PC-9 (cell line): ENCODE data around the gene EML1. TPM values are rescaled to one million over a fixed set of nuclear protein-coding genes. Genes with fewer than 3 reads are reported as not detected.

Experiments used
- BruUV-seq: library from RNA; stranded (reverse); fragments of 400-500 nt; replicated peaks from 2 replicates; lab custom pipeline; 2021; lab: Mats Ljungman, UMichigan
- CTCF ChIA-PET: fragments of 300-600 bp; sonication (Branson Sonifier 250); formaldehyde crosslinking; loops from one replicate; lab custom pipeline; 2022; ENCODE audit warnings: antibody characterized with exemption; lab: Charles Lee
- POLR2A ChIA-PET: fragments of 300-600 bp; sonication (Branson Sonifier 250); formaldehyde crosslinking; loops from one replicate; lab custom pipeline; 2022; ENCODE audit warnings: antibody characterized with exemption; ENCODE audit not compliant: unreplicated experiment; lab: Charles Lee
- DNase-seq, 2 experiments: peaks; one replicate each; pipeline versions ENCODE4 v3.0.0 to v3.0.0-alpha.2; 2015 to 2022; ENCODE audit warnings: mixed read lengths in 1 of 2
- H2AFZ ChIP-seq: fragments of 200-600 bp; sonication (generic); 2 replicates; pipeline ENCODE4 v1.8.1; 2017; ENCODE audit warnings: antibody characterized with exemption
- H3F3A ChIP-seq: fragments of 200-600 bp; sonication (generic); 2 replicates; pipeline ENCODE4 v1.8.1; 2017; ENCODE audit warnings: antibody characterized with exemption, mild to moderate bottlenecking, low read depth; ENCODE audit not compliant: insufficient read depth
- H3K27ac ChIP-seq: fragments of 200-600 bp; sonication (generic); 2 replicates; pipeline ENCODE4 v1.6.1; 2016; ENCODE audit warnings: mixed run types
- H3K27me3 ChIP-seq: fragments of 200-600 bp; sonication (generic); 2 replicates; pipeline ENCODE4 v1.6.1; 2016; ENCODE audit warnings: low read depth, mixed run types; ENCODE audit not compliant: insufficient read depth
- H3K36me3 ChIP-seq: fragments of 200-600 bp; sonication (generic); 2 replicates; pipeline ENCODE4 v1.6.1; 2016; ENCODE audit warnings: low read depth, mixed run types
- H3K4me1 ChIP-seq: fragments of 200-600 bp; sonication (generic); replicated peaks from 2 replicates; pipeline ENCODE4 v1.6.1; 2016; ENCODE audit warnings: mixed run types; ENCODE audit not compliant: insufficient read depth
- H3K4me2 ChIP-seq: fragments of 200-600 bp; sonication (generic); 2 replicates; pipeline ENCODE4 v1.6.1; 2017; ENCODE audit warnings: mixed run types
- H3K4me3 ChIP-seq: fragments of 200-600 bp; sonication (generic); 2 replicates; pipeline ENCODE4 v1.6.1; 2016; ENCODE audit warnings: mixed run types
- H3K79me2 ChIP-seq: fragments of 200-600 bp; sonication (generic); 2 replicates; pipeline ENCODE4 v1.6.1; 2017; ENCODE audit warnings: low read depth, mixed run types
- H3K9me2 ChIP-seq: fragments of 200-600 bp; sonication (generic); 2 replicates; pipeline ENCODE4 v1.8.1; 2017; ENCODE audit warnings: mild to moderate bottlenecking; ENCODE audit not compliant: insufficient read depth
- H3K9me3 ChIP-seq: fragments of 200-600 bp; sonication (generic); 2 replicates; pipeline ENCODE4 v1.8.1; 2016; ENCODE audit warnings: low read depth; ENCODE audit not compliant: insufficient read depth
- H4K20me1 ChIP-seq: fragments of 200-600 bp; sonication (generic); 2 replicates; pipeline ENCODE4 v1.8.1; 2017; ENCODE audit not compliant: insufficient read depth
- CTCF ChIP-seq: fragments of 200-600 bp; sonication (generic); conservative IDR thresholded peaks from 2 replicates; pipeline ENCODE4 v1.6.1; 2017; ENCODE audit warnings: mixed run types, antibody characterized with exemption, mild to moderate bottlenecking, moderate library complexity
- EZH2 ChIP-seq: fragments of 200-600 bp; sonication (generic); IDR thresholded peaks from 2 replicates; pipeline ENCODE4 v1.8.0; 2017; ENCODE audit warnings: antibody characterized with exemption, low read depth
- intact Hi-C: fragments of 100-400 bp; cut with micrococcal nuclease; formaldehyde crosslinking; loops from one replicate; pipeline ENCODE4 v1.10.0; 2022; ENCODE audit not compliant: unreplicated experiment
- total RNA-seq: library from RNA; stranded (reverse); gene quantifications from 2 replicates; pipeline ENCODE4 v1.2.3, GENCODE V29; 2021

The EML1 gene
- total RNA-seq, 1 experiment from 2014 or later, result 1.8 TPM

- no peak for TF ChIP-seq EZH2
- TF ChIP-seq CTCF, result no peak
- ChIA-PET CTCF (no interaction called here), POLR2A (no interaction called here)
- BruUV-seq, result no TSS peak
- H4K20me1 ChIP-seq, result no peaks in the 10 kb centered on the region
- H3K4me1 ChIP-seq, result no peaks in the 10 kb centered on the region; the same call in 1 of the 2 replicates
- H3K36me3 ChIP-seq, result no peaks in the 10 kb centered on the region
- no peak overlapping the region for H3K27ac ChIP-seq
- H3K27me3 ChIP-seq, result peaks cover 12% of the 10 kb centered on the region
- H3K9me2 ChIP-seq, result no peaks in the 10 kb centered on the region
- intact Hi-C loops, result no loop called here
- H3F3A ChIP-seq, result no peaks in the 10 kb centered on the region
- H3K79me2 ChIP-seq, result no peaks in the 10 kb centered on the region
- no peaks in the 10 kb centered on the region for H3K9me3 ChIP-seq
- DNase-seq, result no peak
- H3K4me2 ChIP-seq, result no peak overlapping the region
- no peak overlapping the region for H2AFZ ChIP-seq
- no peak overlapping the region for H3K4me3 ChIP-seq
Observed at GRCh38 chr14:99950181-99950580, 157.0 kb downstream of the EML1 start.

GRCh38 chr14:99951085-99951484 is 157.9 kb downstream of the EML1 start:
- Histone ChIP-seq H3K4me3 (no peak overlapping the region), H3K36me3 (no peaks in the 10 kb centered on the region), H4K20me1 (no peaks in the 10 kb centered on the region), H3K4me2 (no peak overlapping the region), H3K9me3 (no peaks in the 10 kb centered on the region), H2AFZ (no peak overlapping the region), H3K79me2 (no peaks in the 10 kb centered on the region), H3K27me3 (peaks cover 12% of the 10 kb centered on the region), H3K4me1 (no peaks in the 10 kb centered on the region; the same call in 1 of the 2 replicates), H3K9me2 (no peaks in the 10 kb centered on the region), H3F3A (no peaks in the 10 kb centered on the region), H3K27ac (no peak overlapping the region)
- TF ChIP-seq EZH2 (no peak), CTCF (no peak)
- intact Hi-C loops, result no loop called here
- DNase-seq, result no peak
- no TSS peak for BruUV-seq
- CTCF ChIA-PET, result no interaction called here
- POLR2A ChIA-PET, result no interaction called here

- H3K9me2 ChIP-seq, result no peaks in the 10 kb centered on the region
- H3K36me3 ChIP-seq, result no peaks in the 10 kb centered on the region
- ChIA-PET CTCF (no interaction called here), POLR2A (no interaction called here)
- H2AFZ ChIP-seq, result no peak overlapping the region
- no peaks in the 10 kb centered on the region for H3K9me3 ChIP-seq
- H3F3A ChIP-seq, result no peaks in the 10 kb centered on the region
- peaks cover 12% of the 10 kb centered on the region for H3K27me3 ChIP-seq
- no peak for DNase-seq
- BruUV-seq, result no TSS peak
- no peak overlapping the region for H3K4me2 ChIP-seq
- intact Hi-C loops, result no loop called here
- H3K27ac ChIP-seq, result no peak overlapping the region
- no peak for TF ChIP-seq EZH2
- no peak for TF ChIP-seq CTCF
- no peak overlapping the region for H3K4me3 ChIP-seq
- no peaks in the 10 kb centered on the region for H4K20me1 ChIP-seq
- H3K79me2 ChIP-seq, result no peaks in the 10 kb centered on the region
- H3K4me1 ChIP-seq, result no peaks in the 10 kb centered on the region
Observed at GRCh38 chr14:99952039-99952438, 158.8 kb downstream of the EML1 start.
